ENCODE data around the gene PRSS27. TPM values are rescaled to one million over a fixed set of nuclear protein-coding genes. Genes with fewer than 3 reads are reported as not detected.

PRSS27 gene
- 0.64 and 1.5 TPM in 2 replicates for total RNA-seq (2014; rRNA removed; shearing (Covaris generic))

GRCh38 chr16:2720064-2720457 lies at the start of gene PRSS27:
Gene PRSS27, minus strand, starts transcription at chr16:2720224. Its CDS starts 64 bp downstream, at chr16:2720160.

DNA sequence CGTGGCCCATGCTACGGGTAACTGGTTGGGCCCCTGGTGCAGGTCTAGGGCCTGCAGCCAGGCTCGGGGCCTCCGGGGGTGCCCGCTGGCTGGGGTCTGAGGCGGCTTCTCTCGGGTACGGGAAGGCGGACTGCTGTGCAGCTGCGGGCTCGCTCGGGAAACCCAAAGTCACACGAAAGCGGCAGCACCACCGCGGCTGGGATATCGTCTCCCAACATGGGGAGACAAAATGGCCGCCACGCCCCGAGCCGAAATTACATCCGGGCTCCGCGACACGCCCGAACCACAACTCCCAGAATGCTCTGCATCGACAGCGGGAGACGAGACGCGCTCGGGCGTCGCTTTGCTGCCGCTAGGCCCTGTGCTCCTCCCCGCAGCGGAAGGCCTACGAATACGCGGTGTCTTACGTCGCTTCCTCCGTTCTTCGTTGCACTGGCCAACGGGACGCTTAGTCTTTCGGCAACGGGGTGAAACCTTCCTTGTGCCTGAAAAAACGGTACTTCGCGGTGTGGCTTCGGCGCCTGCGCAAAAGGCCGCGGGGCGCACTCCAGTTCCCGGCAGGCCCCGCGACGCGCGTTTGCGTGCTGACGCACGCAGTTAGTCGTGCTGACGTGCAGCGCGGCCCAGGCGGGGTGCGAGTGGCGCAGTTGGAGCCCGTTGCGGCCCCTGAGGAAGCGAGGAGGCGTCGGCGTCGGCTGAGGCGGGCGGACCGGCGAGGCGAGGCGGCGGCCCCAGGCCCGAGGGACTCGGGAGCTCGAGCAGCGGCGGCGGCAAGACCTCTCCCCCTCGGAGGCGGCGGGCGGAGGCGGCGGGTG lies 32.2 kb upstream of the PRSS27 start, which contains the start of gene SRRM2:
Gene SRRM2, plus strand, starts transcription at position 604 of the 815 bp plus-strand sequence. CDS start 3,727 bp downstream, outside the sequence.

DNA sequence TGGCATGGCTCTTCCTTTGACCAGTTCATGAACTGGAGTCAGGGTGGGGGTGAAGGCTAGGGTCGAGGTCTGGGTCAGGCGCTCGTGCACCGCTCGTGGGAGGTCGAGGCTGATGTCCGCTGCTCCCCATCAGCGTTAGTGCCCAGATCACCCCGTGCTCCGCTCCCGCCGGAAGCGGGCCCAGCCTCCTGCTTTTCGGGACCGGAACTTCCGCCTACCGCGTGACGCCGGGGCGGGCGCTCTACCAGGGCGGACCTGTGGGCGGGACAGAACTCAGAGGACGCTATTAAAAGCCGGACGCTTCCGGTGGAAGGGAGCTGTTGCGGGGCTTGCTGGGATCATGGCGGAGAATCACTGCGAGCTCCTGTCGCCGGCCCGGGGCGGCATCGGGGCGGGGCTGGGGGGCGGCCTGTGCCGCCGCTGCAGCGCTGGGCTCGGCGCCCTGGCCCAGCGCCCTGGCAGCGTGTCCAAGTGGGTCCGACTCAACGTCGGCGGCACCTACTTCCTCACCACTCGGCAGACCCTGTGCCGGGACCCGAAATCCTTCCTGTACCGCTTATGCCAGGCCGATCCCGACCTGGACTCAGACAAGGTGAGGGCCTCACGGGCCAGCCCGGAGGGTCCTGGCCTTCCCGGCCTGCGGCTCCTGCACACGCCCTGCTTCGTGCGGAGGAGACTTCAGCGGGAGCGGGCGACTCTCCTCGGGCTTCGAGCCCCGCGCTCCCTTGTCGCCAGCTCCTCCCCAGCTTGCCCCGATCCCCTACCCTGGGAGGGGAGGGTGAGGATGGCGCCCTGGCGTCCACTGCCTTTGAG lies 37.6 kb downstream of the PRSS27 start, which contains the start of gene KCTD5:
Gene KCTD5, plus strand, starts transcription at position 315 of the 813 bp plus-strand sequence. Its CDS starts 26 bp downstream, at position 341.

Other genes starting within 250 kb of the PRSS27 start
- gene NTN3, start 248.9 kb downstream of the PRSS27 start, total RNA-seq (2014; rRNA removed; shearing (Covaris generic)) = 0.37 and 0.64 TPM in 2 replicates
- 12.4 and 13.9 TPM in 2 replicates for gene TBC1D24, start 245.1 kb downstream of the PRSS27 start, total RNA-seq (2014; rRNA removed; shearing (Covaris generic))
- 28.7 and 48.4 TPM in 2 replicates for gene ATP6V0C, start 206.3 kb downstream of the PRSS27 start, total RNA-seq (2014; rRNA removed; shearing (Covaris generic))
- gene AMDHD2, start 199.9 kb downstream of the PRSS27 start, total RNA-seq (2014; rRNA removed; shearing (Covaris generic)) = 47.6 and 52.2 TPM in 2 replicates
- gene CEMP1, start 188.8 kb downstream of the PRSS27 start, total RNA-seq (2014; rRNA removed; shearing (Covaris generic)) = 0.45 TPM in 1 of 2 replicates, not detected in the other
- gene PDPK1, start 182.2 kb downstream of the PRSS27 start, total RNA-seq (2014; rRNA removed; shearing (Covaris generic)) = 11.7 and 14.0 TPM in 2 replicates
- gene KCTD5, start 37.7 kb downstream of the PRSS27 start, total RNA-seq (2014; rRNA removed; shearing (Covaris generic)) = 37.5 and 40.6 TPM in 2 replicates
- gene SRRM2, start 32.4 kb upstream of the PRSS27 start, total RNA-seq (2014; rRNA removed; shearing (Covaris generic)) = 99.8 and 114 TPM in 2 replicates
- gene ELOB, start 57.1 kb upstream of the PRSS27 start, total RNA-seq (2014; rRNA removed; shearing (Covaris generic)) = 281 and 333 TPM in 2 replicates
- gene PRSS33, start 67.3 kb upstream of the PRSS27 start, total RNA-seq (2014; rRNA removed; shearing (Covaris generic)) = 12.7 and 14.9 TPM in 2 replicates
- gene PRSS41, start 78.2 kb upstream of the PRSS27 start, total RNA-seq (2014; rRNA removed; shearing (Covaris generic)) = not detected in 2 replicates
- not detected in 2 replicates for gene PRSS21, start 97.0 kb upstream of the PRSS27 start, total RNA-seq (2014; rRNA removed; shearing (Covaris generic))
- gene ZG16B, start 110.1 kb upstream of the PRSS27 start, total RNA-seq (2014; rRNA removed; shearing (Covaris generic)) = 0.45 TPM in 1 of 2 replicates, not detected in the other
- gene PRSS22, start 137.9 kb upstream of the PRSS27 start, total RNA-seq (2014; rRNA removed; shearing (Covaris generic)) = not detected in 2 replicates
- 68.2 and 79.2 TPM in 2 replicates for gene FLYWCH2, start 163.0 kb upstream of the PRSS27 start, total RNA-seq (2014; rRNA removed; shearing (Covaris generic))
- 41.3 and 52.4 TPM in 2 replicates for gene FLYWCH1, start 191.7 kb upstream of the PRSS27 start, total RNA-seq (2014; rRNA removed; shearing (Covaris generic))
- gene KREMEN2, start 244.1 kb upstream of the PRSS27 start, total RNA-seq (2014; rRNA removed; shearing (Covaris generic)) = 2.4 and 4.1 TPM in 2 replicates
- gene PAQR4, start 249.1 kb upstream of the PRSS27 start, total RNA-seq (2014; rRNA removed; shearing (Covaris generic)) = 53.7 and 63.3 TPM in 2 replicates